Neutrophil (primary cell): Measurements from ENCODE around the gene RADIL.

ENCODE experiments used
- H3K27ac ChIP-seq: fragments of 200-600 bp; sonication (generic); 2 replicates; pipeline ENCODE4 v1.5.1; 2016; ENCODE audit warnings: mild to moderate bottlenecking, moderate library complexity
- H3K27me3 ChIP-seq: fragments of 200-600 bp; sonication (generic); 2 replicates; pipeline ENCODE4 v1.6.0; 2016; ENCODE audit warnings: mild to moderate bottlenecking
- H3K36me3 ChIP-seq: fragments of 200-600 bp; sonication (generic); 2 replicates; pipeline ENCODE4 v1.5.1; 2017
- H3K4me1 ChIP-seq, 2 experiments: fragments of 200-600 bp in 1 of 2; sonication (generic) in 1 of 2; 1 replicate in 1 of 2; 2 replicates in 1 of 2; pipeline versions ENCODE4 v1.5.1 to v1.6.1; 2013 to 2016; ENCODE audit warnings: low read depth in 1 of 2, low read length in 1 of 2, mild to moderate bottlenecking in 1 of 2, moderate library complexity in 1 of 2; ENCODE audit not compliant: control insufficient read depth in 1 of 2, insufficient read depth in 1 of 2
- H3K4me3 ChIP-seq, 2 experiments: fragments of 200-600 bp in 1 of 2; sonication (generic) in 1 of 2; 1 replicate in 1 of 2; 2 replicates in 1 of 2; pipeline ENCODE4 v1.5.1; 2013 to 2016; ENCODE audit warnings: low read depth in 1 of 2, low read length in 1 of 2, mild to moderate bottlenecking in 1 of 2, moderate library complexity in 1 of 2
- H3K9me3 ChIP-seq: fragments of 200-600 bp; sonication (generic); 2 replicates; pipeline ENCODE4 v1.5.1; 2016
- CTCF ChIP-seq: fragments of 200-600 bp; sonication (generic); IDR thresholded peaks from 2 replicates; pipeline ENCODE4 v1.5.1; 2016; ENCODE audit warnings: antibody characterized with exemption

The RADIL gene, protein sequence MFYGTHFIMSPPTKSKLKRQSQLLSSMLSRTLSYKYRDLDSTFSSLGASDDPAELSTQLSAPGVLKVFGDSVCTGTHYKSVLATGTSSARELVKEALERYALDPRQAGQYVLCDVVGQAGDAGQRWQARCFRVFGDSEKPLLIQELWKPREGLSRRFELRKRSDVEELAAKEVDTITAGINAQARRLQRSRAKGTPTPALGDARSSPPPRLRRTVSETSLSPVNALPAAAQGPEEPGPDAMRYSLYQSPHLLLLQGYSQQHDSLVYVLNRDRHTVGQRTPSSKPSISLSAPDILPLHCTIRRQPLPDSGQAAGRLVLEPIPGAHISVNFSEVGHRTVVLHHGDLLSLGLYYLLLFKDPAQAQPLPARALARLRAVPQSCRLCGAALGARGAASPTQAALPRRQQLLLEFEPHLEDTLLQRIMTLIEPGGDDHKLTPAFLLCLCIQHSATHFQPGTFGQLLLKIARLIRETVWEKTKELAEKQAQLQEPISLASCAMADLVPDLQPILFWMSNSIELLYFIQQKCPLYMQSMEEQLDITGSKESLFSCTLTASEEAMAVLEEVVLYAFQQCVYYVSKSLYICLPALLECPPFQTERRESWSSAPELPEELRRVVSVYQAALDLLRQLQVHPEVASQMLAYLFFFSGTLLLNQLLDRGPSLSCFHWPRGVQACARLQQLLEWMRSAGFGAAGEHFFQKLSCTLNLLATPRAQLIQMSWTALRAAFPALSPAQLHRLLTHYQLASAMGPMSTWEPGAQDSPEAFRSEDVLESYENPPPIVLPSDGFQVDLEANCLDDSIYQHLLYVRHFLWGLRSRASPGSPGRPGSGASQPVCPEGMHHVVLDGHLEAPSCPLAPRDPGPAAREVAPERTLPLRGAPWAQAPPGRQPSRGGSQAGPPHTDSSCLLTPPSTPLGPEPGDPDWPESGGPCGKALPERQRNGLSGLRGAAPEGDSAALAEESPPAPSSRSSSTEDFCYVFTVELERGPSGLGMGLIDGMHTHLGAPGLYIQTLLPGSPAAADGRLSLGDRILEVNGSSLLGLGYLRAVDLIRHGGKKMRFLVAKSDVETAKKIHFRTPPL

DNA sequence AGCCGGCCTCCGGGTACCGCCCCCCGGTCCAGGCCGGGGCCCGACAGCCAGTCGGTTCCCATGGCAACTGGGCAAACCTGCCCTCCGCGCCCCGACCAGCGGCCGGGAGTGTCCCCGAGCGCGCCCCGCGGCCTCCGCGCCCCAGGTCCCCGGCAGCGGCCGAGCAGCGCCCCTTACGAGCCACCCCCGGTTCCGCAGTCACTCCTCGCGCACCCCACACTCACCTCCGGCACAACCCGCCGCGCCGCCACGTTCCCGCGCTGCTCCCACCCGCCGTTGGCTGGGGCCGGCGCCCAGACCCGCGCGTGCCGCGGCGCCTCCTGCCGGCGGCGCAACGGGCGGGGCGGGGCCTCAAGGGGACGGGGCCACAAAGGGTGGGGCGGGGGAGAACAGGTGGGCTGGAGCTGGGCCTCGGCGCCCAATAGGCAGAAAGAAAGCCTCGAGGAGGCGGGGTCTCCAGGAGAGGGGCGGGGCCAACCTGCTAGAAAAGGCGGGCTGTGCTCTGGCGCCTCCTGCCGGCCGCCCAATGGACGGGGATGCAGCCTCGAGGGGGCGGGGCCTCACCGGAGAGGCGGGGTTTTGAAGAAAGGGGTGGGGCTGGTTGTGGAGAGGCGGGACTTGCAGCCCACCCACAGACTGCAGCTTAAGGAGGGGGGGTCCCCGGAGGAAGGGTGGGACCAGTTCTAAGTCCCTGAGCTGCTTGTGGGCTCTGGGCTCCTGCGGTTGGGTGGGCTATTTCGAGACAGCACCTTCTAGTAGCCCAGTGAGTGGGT, at the start of gene RADIL:
TSS of gene RADIL (minus strand) at position 345 of the 773 bp plus-strand sequence. CDS start 5,577 bp downstream, outside the sequence.
- no peaks in the 10 kb centered on the region for H3K36me3 ChIP-seq
- H3K27me3 ChIP-seq = peaks cover 70% of the 10 kb centered on the region
- peaks cover 0 to 7% of the 10 kb centered on the region in 2 experiments for H3K4me1 ChIP-seq
- H3K9me3 ChIP-seq = no peaks in the 10 kb centered on the region
- H3K4me3 ChIP-seq = no peak within 1 kb of the TSS
- H3K27ac ChIP-seq = no peak within 1 kb of the TSS
- no peak for TF ChIP-seq CTCF

DNA sequence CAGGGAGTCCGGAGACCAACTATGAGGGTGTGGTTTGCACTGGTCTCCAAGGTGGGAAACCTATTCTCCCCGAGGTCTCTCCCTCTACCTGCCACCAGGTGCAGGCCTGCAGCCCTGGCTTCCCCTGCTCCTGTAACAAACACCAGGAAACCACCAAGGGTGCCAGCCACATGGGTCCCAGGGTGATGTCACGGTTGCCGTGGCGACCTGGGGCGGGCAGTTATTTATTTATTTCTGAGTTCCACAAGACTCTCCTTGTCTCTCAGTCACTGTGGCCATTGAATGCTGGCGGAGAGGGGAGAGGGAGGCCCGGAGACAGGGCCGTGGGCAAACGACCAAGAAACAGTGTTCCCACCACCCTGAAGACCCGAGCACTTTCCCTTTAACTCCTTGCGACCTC, 48.4 kb upstream of the RADIL start:
- no peaks in the 10 kb centered on the region for H3K9me3 ChIP-seq
- no peak overlapping the region for H3K4me3 ChIP-seq
- no peaks in the 10 kb centered on the region for H3K36me3 ChIP-seq
- peaks cover 4% of the 10 kb centered on the region for H3K27me3 ChIP-seq
- H3K4me1 ChIP-seq = no peaks in the 10 kb centered on the region
- TF ChIP-seq CTCF = no peak
- H3K27ac ChIP-seq = no peak overlapping the region

DNA sequence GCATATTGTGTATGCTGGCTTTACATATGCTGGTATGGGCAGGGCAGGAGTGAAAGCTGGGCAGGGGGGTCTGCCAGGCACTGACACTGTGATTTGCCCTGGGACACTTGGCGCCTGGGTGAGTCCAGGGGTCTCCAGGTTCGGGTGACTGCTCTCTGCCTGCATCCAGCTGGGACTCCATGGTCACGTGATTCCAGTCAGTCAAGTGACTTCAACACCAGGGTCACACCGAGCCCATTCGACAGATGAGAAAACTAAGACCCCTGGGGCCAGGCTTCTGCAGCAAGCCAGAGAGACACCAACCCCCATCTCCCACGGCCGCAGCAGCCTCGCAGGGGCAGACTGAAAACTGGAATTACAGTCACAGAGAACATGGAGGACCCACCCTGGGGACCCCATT, 45.5 kb upstream of the RADIL start:
- TF ChIP-seq CTCF = no peak
- Histone ChIP-seq H3K36me3 (no peaks in the 10 kb centered on the region), H3K4me1 (no peaks in the 10 kb centered on the region), H3K4me3 (no peak overlapping the region), H3K27ac (no peak overlapping the region), H3K27me3 (peaks cover 8% of the 10 kb centered on the region), H3K9me3 (no peaks in the 10 kb centered on the region)

DNA sequence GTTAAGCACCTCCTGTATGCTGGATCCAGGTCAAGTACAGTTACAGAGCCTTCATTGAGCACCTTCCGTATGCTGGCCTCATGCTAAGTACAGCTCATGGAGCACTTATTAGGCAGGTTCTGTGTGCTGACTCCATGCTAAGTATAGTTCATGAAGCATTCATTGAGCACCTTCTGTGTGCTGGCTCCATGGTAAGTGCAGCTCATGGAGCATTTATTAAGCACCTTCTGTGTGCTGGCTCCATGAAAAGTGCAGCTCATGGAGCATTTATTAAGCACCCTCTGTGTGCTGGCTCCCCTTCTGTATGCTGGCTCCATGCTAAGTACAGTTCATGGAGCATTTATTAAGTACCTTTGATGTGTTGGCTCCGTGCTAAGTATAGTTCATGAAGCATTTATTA, 44.9 kb upstream of the RADIL start:
- peaks cover 8% of the 10 kb centered on the region for H3K27me3 ChIP-seq
- H3K36me3 ChIP-seq = no peaks in the 10 kb centered on the region
- H3K4me1 ChIP-seq = no peaks in the 10 kb centered on the region

More for the DNA sequence above, 44.9 kb upstream of the RADIL start:
- no peak for TF ChIP-seq CTCF
- H3K9me3 ChIP-seq = no peaks in the 10 kb centered on the region
- no peak overlapping the region for H3K4me3 ChIP-seq
- H3K27ac ChIP-seq = no peak overlapping the region
